Activated naive CD4-positive, alpha-beta T cell treated with anti-CD3 and anti-CD28 coated beads for 36 hours (primary cell): Measurements from ENCODE around the gene EIF4E3. TPM values are rescaled to one million over a fixed set of nuclear protein-coding genes. Genes with fewer than 3 reads are reported as not detected.
A peak's percentile ranks its signal among the peaks of the same experiment; 100 is the strongest.

Experiments
- CTCF ChIA-PET: fragments of 350-600 bp; sonication (Branson Sonifier 250); formaldehyde crosslinking; loops from one replicate; lab custom pipeline; 2021; ENCODE audit warnings: antibody characterized with exemption; lab: Charles Lee
- DNase-seq: peaks from one replicate; pipeline ENCODE4 v3.0.0-alpha.2; 2020
- H3K27ac Mint-ChIP-seq: one replicate; pipeline ENCODE4 v1.8.0; 2021; ENCODE audit warnings: mild to moderate bottlenecking, mixed read lengths
- H3K27me3 Mint-ChIP-seq: one replicate; pipeline ENCODE4 v1.8.0; 2021; ENCODE audit warnings: low read depth, mixed read lengths
- H3K36me3 Mint-ChIP-seq: one replicate; pipeline ENCODE4 v1.8.0; 2021; ENCODE audit warnings: low read depth, mixed read lengths
- H3K4me1 Mint-ChIP-seq: one replicate; pipeline ENCODE4 v1.8.0; 2021; ENCODE audit warnings: low read depth, mixed read lengths
- H3K4me3 Mint-ChIP-seq: one replicate; pipeline ENCODE4 v1.8.0; 2021; ENCODE audit warnings: mild to moderate bottlenecking, moderate library complexity, mixed read lengths
- H3K9me3 Mint-ChIP-seq: one replicate; pipeline ENCODE4 v1.8.0; 2021; ENCODE audit warnings: mixed read lengths
- intact Hi-C: fragments of 100-400 bp; cut with micrococcal nuclease; formaldehyde crosslinking; loops from one replicate; pipeline ENCODE4 v1.15.1; 2023
- total RNA-seq, 2 experiments: library from RNA; stranded (reverse); gene quantifications; one replicate each; pipeline ENCODE4 v1.2.3, GENCODE V29; 2021

Gene EIF4E3
- total RNA-seq, 2 experiments from 2014 or later: 25.2 to 26.2 TPM

GRCh38 chr3:71744738-71745137 lies 19.5 kb upstream of the EIF4E3 start:
- Mint-ChIP-seq H3K4me1 (no peaks in the 10 kb centered on the region), H3K27ac (no peak overlapping the region), H3K4me3 (no peak overlapping the region), H3K9me3 (peaks cover 29% of the 10 kb centered on the region), H3K27me3 (no peaks in the 10 kb centered on the region), H3K36me3 (peaks cover 3% of the 10 kb centered on the region)
- no peak for DNase-seq
- CTCF ChIA-PET: no interaction called here
- intact Hi-C loops: no loop called here

DNA sequence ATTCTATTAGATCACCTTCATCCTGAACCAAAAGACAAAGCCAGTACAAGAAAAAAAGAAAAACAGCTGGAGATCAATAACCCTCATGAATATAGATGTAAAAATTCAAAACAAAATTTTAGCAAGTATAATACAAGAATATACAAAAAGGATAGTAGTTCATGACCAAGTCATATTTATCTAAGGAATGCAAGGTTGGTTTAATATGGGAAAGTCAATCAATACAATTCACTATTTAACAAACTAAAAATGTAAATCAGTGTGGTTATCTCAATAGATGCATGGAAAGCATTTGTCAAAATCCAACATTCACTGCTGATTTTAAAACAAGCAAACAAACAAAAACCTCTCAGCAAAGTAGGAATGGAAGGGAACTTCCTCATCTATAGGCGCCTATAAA lies 17.4 kb upstream of the EIF4E3 start:
- CTCF ChIA-PET: interaction anchor here (0.6 to 2.5 kb wide), 2 partner anchors 13 to 490 kb away, joined by 3 to 11 read pairs; no protein-coding TSS in a partner anchor

GRCh38 chr3:71734881-71735280 lies 9.7 kb upstream of the EIF4E3 start:
- CTCF ChIA-PET: interaction anchor here (0.9 kb wide), 1 partner anchor 13 kb away, joined by 4 read pairs; no protein-coding TSS in a partner anchor
- H3K27me3 Mint-ChIP-seq: peaks cover 8% of the 10 kb centered on the region
- peaks cover 3% of the 10 kb centered on the region for H3K4me1 Mint-ChIP-seq
- H3K27ac Mint-ChIP-seq: no peak overlapping the region
- no peaks in the 10 kb centered on the region for H3K36me3 Mint-ChIP-seq
- intact Hi-C loops: no loop called here
- no peak overlapping the region for H3K4me3 Mint-ChIP-seq
- DNase-seq: no peak
- H3K9me3 Mint-ChIP-seq: peaks cover 2% of the 10 kb centered on the region

More for the DNA sequence above, 17.4 kb upstream of the EIF4E3 start:
- H3K4me1 Mint-ChIP-seq: no peaks in the 10 kb centered on the region
- H3K27ac Mint-ChIP-seq: no peak overlapping the region
- H3K9me3 Mint-ChIP-seq: peaks cover 29% of the 10 kb centered on the region
- H3K36me3 Mint-ChIP-seq: peaks cover 3% of the 10 kb centered on the region
- intact Hi-C loops: no loop called here
- no peak for DNase-seq
- H3K27me3 Mint-ChIP-seq: peaks cover 2% of the 10 kb centered on the region
- H3K4me3 Mint-ChIP-seq: no peak overlapping the region

GRCh38 chr3:71733319-71733718 lies 8.1 kb upstream of the EIF4E3 start:
- Mint-ChIP-seq H3K36me3 (no peaks in the 10 kb centered on the region), H3K27me3 (peaks cover 6% of the 10 kb centered on the region), H3K9me3 (peaks cover 2% of the 10 kb centered on the region), H3K4me1 (peaks cover 10% of the 10 kb centered on the region), H3K4me3 (no peak overlapping the region), H3K27ac (no peak overlapping the region)
- intact Hi-C loops: no loop called here
- DNase-seq: no peak
- CTCF ChIA-PET: interaction anchor here (0.6 to 1.6 kb wide), 6 partner anchors 9 to 1089 kb away, joined by 3 to 4 read pairs (median 3); partner anchors contain the start of gene EIF4E3

- Mint-ChIP-seq H3K27me3 (peaks cover 6% of the 10 kb centered on the region), H3K36me3 (no peaks in the 10 kb centered on the region), H3K4me3 (no peak overlapping the region), H3K4me1 (peaks cover 10% of the 10 kb centered on the region), H3K9me3 (peaks cover 2% of the 10 kb centered on the region), H3K27ac (no peak overlapping the region)
- intact Hi-C loops: no loop called here
- DNase-seq: no peak
- CTCF ChIA-PET: interaction anchor here (0.6 to 1.4 kb wide), 3 partner anchors 19 to 1090 kb away, joined by 3 to 5 read pairs (median 5); no protein-coding TSS in a partner anchor
Observed at GRCh38 chr3:71732637-71733036, 7.4 kb upstream of the EIF4E3 start.

GRCh38 chr3:71728632-71729342 lies 3.6 kb upstream of the EIF4E3 start:
- no peaks in the 10 kb centered on the region for H3K36me3 Mint-ChIP-seq
- CTCF ChIA-PET: interaction anchor here (0.6 to 4.3 kb wide), 15 partner anchors 10 to 1177 kb away, joined by 3 to 42 read pairs (median 5); no protein-coding TSS in a partner anchor
- peak; percentile 13 for DNase-seq
- H3K9me3 Mint-ChIP-seq: no peaks in the 10 kb centered on the region
- intact Hi-C loops: loop anchor here (5.0 to 10.0 kb wide), 4 partner anchors 59 to 1016 kb away; partner anchors contain the start of genes PROK2 and RYBP
- H3K27ac Mint-ChIP-seq: no peak overlapping the region
- H3K4me1 Mint-ChIP-seq: peaks cover 27% of the 10 kb centered on the region
- H3K27me3 Mint-ChIP-seq: no peaks in the 10 kb centered on the region
- no peak overlapping the region for H3K4me3 Mint-ChIP-seq

GRCh38 chr3:71726146-71726545 lies 944 bp upstream of the EIF4E3 start:
- peak overlapping the region; percentile 91 for H3K27ac Mint-ChIP-seq
- no peaks in the 10 kb centered on the region for H3K36me3 Mint-ChIP-seq
- CTCF ChIA-PET: no interaction called here
- peak; percentile 66 for DNase-seq
- intact Hi-C loops: loop anchor here (2.0 to 10.0 kb wide), 6 partner anchors 29 to 1123 kb away; partner anchors contain the start of genes PROK2, RYBP and SHQ1
- H3K4me1 Mint-ChIP-seq: peaks cover 52% of the 10 kb centered on the region
- peak overlapping the region; percentile 90 for H3K4me3 Mint-ChIP-seq
- H3K9me3 Mint-ChIP-seq: no peaks in the 10 kb centered on the region
- no peaks in the 10 kb centered on the region for H3K27me3 Mint-ChIP-seq

GRCh38 chr3:71724584-71725270 lies 475 bp downstream of the EIF4E3 start:
- Mint-ChIP-seq H3K36me3 (peaks cover 5% of the 10 kb centered on the region), H3K4me3 (peak overlapping the region; percentile 77), H3K9me3 (no peaks in the 10 kb centered on the region), H3K4me1 (peaks cover 56% of the 10 kb centered on the region), H3K27me3 (no peaks in the 10 kb centered on the region), H3K27ac (peak overlapping the region; percentile 85)
- CTCF ChIA-PET: interaction anchor here (1.1 to 6.6 kb wide), 3 partner anchors 9 to 31 kb away, joined by 3 to 48 read pairs (median 3); no protein-coding TSS in a partner anchor
- peak; percentile 44 for DNase-seq
- intact Hi-C loops: loop anchor here (1.0 to 10.0 kb wide), 12 partner anchors 63 to 1363 kb away; partner anchors contain the start of genes PROK2 and RYBP

DNA sequence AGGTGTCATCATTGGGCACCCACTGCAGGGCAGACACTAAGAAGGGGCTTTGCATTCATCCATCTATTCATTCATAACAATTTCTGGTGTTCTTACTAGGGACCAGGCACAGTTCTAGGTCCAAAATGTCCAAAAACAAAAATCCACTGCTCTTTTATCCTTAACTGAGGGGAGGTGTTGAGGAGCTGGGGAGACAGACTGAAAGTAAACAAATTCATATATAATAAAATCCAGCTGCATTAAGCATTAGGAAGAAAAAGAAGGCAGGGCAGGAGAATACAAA lies 1.1 kb downstream of the EIF4E3 start:
- no peak for DNase-seq
- H3K4me3 Mint-ChIP-seq: peak overlapping the region; percentile 77
- intact Hi-C loops: loop anchor here (1.0 to 10.0 kb wide), 11 partner anchors 150 to 1363 kb away; partner anchors contain the start of gene RYBP
- H3K9me3 Mint-ChIP-seq: no peaks in the 10 kb centered on the region
- peaks cover 57% of the 10 kb centered on the region for H3K4me1 Mint-ChIP-seq
- peak overlapping the region; percentile 85 for H3K27ac Mint-ChIP-seq
- peaks cover 5% of the 10 kb centered on the region for H3K36me3 Mint-ChIP-seq
- CTCF ChIA-PET: interaction anchor here (0.6 to 6.6 kb wide), 5 partner anchors 9 to 69 kb away, joined by 3 to 48 read pairs (median 3); no protein-coding TSS in a partner anchor
- no peaks in the 10 kb centered on the region for H3K27me3 Mint-ChIP-seq

GRCh38 chr3:71723452-71724170 lies 1.6 kb downstream of the EIF4E3 start:
- intact Hi-C loops: loop anchor here (1.0 to 10.0 kb wide), 12 partner anchors 151 to 1364 kb away; partner anchors contain the start of gene RYBP
- H3K9me3 Mint-ChIP-seq: no peaks in the 10 kb centered on the region
- H3K4me1 Mint-ChIP-seq: peaks cover 60% of the 10 kb centered on the region
- no peaks in the 10 kb centered on the region for H3K27me3 Mint-ChIP-seq
- peak; percentile 74 for DNase-seq
- H3K27ac Mint-ChIP-seq: peak overlapping the region; percentile 85
- H3K4me3 Mint-ChIP-seq: peak overlapping the region; percentile 77
- CTCF ChIA-PET: interaction anchor here (0.6 to 6.6 kb wide), 7 partner anchors 10 to 151 kb away, joined by 3 to 48 read pairs (median 3); no protein-coding TSS in a partner anchor
- H3K36me3 Mint-ChIP-seq: peaks cover 5% of the 10 kb centered on the region

- Mint-ChIP-seq H3K4me3 (peak overlapping the region; percentile 45), H3K36me3 (peaks cover 5% of the 10 kb centered on the region), H3K27me3 (no peaks in the 10 kb centered on the region), H3K4me1 (peaks cover 70% of the 10 kb centered on the region), H3K27ac (peak overlapping the region; percentile 85), H3K9me3 (no peaks in the 10 kb centered on the region)
- intact Hi-C loops: loop anchor here (1.0 to 10.0 kb wide), 11 partner anchors 20 to 1365 kb away; partner anchors contain the start of gene RYBP
- peak; percentile 12 for DNase-seq
- CTCF ChIA-PET: interaction anchor here (1.0 to 6.6 kb wide), 5 partner anchors 9 to 152 kb away, joined by 3 to 48 read pairs (median 4); no protein-coding TSS in a partner anchor
Observed at GRCh38 chr3:71722693-71723092, 2.5 kb downstream of the EIF4E3 start.
